Measurements from ENCODE around the gene MRPS9.

MRPS9 gene

DNA sequence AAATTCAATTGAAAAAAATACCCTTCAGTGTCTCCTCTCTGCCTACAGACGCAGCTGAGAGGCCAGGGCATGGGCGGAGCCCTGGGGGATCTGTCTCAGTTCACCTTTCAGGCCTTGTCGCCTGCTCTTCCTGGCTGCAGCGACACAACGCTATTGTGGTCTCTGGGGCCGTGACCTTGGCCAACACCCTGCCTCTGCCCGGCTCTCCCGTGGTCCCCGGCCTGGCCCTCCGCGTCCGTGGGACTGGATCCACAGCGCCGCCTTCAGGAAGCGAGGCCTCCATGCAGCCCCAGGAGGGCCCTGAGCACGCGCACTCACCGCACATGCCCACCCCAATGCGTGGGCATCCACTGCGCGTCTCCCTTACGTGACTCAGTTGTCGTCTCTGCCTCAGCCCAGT lies 81.1 kb downstream of the MRPS9 start:
- peak; percentile 7 for DNase-seq (ENCODE audit: low read depth)

DNA sequence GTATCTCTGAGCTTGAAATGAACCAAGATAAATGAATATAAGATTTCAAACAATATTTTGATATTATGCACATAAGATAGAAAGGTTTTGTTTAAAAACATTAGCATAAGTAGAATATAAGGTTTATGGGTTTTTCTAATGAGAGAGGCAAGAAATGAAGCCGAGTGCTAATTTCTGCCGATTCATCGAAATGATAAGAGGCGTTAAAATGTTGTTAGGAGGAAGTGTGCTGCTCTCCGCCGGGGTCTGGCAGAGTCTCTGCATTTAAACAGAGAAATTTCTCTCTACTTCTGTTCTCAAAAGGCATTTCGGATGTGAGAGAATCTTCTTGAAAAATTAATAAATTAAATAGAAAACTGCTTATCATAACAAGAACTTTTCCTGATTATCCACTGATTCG lies 83.6 kb downstream of the MRPS9 start:
- DNase-seq (ENCODE audit: low read depth), result no peak

DNA sequence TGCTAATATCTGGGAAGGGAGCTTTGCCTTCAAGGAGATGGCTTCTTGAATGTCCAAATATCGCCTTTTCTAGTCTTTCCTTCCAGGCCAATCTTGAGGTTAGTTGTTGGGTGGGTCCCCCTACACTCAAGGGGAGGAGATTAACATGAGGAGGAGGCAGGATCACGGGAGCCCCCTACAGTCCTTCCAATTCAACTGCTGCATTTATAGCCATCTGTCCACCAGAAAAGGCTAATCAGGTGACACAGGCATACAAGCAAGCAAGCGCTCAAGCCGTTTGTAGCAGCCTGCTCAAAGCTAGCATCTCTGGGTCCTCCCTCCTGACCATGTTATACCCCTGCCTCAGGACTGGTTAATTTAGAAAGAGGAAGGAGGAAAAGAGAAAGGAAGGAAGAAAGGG lies 87.6 kb downstream of the MRPS9 start:
- DNase-seq (ENCODE audit: low read depth), result no peak

DNA sequence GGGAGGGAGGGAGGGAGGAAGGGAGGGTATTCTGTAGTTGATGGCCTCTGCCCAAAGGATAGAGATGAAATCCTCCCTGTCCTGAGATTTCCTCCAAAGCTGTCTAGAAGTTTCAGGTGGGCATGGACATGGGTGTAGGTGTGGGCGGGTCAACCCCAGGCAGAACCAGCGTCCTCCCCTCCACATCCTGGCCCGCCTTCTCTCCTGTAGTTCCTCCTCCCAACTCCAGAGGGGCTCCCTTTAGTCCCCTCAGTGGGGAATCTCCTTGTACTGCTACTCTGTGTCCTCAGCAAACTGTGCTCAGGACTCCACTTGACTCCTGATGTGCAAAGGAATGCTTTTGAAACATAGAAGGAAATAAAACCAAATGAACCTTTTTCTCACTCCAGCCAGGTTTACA lies 88.1 kb downstream of the MRPS9 start:
- no peak for DNase-seq (ENCODE audit: low read depth)

DNA sequence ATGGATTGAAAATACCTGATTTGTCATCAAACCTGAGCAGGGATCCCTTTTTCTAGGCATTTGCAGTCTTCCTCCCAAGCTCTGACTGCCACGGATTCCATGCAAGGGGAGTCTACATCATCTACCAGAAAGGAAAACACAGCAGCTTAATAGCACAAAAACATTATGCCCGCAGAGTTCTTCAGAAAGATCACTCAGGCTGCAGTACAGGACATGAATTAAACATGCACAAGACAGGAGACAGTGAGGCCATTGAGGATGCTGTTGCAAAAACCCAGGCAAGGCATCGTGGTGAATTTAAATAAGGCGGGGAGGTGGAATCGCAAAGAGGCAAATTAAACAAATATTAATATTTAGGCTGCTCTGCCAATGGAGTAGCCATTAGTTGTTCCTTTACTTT lies 88.5 kb downstream of the MRPS9 start:
- DNase-seq (ENCODE audit: low read depth), result no peak

DNA sequence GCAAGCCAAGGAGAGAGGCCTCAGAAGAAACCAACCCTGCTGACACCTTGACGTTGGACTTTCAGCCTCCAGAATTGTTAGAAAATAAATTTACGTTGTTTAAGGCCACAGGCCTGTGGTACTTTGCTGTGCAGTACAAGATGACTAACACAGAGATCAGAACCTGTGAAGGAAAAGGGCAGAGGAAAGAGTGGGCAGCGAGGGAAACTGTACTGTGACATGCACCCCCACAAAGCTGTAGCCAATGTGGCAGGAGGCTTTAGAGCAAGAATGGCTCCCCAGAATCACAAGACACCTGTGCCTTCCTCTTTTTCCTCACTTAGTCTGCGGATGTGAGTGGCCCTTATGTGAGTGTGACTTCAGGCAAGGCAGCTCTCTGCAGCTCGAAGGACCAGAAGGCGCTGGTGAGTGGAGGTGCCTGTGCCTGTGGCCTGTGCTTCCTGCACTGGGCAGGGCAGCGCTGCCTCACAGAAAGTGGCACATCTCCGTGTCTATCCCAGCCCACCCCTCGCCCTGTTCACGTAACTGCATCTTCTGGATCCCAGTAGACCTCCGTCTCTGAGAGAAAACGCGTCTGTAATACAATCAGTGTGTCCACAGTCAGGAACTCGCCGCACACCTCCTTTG lies 89.5 kb downstream of the MRPS9 start:
- DNase-seq (ENCODE audit: low read depth), result peak; percentile 8

DNA sequence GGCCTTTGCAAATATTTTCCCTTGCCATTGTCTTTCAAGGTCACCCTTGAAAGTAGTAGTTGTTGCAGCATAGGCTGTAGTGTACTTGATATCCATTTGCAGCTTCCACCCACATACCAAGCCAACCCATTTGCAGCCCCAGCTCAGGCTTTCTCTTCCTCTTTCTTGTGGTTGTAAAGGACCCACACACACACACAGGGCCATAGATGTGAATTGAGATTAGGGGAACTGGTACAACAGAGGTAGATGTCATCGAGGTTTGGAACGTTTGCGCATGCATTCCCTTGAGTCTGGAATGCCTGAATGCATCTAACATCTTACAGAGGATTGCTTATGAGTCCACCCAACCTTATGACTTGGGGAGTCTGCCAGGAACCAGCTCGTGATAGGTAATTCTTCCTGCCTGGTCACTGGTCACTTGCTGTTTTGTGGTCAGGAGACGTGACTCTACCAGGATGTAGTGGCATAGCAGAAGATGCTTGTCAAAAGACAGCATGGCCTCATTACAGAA lies 91.9 kb downstream of the MRPS9 start:
- DNase-seq (ENCODE audit: low read depth), result no peak

DNA sequence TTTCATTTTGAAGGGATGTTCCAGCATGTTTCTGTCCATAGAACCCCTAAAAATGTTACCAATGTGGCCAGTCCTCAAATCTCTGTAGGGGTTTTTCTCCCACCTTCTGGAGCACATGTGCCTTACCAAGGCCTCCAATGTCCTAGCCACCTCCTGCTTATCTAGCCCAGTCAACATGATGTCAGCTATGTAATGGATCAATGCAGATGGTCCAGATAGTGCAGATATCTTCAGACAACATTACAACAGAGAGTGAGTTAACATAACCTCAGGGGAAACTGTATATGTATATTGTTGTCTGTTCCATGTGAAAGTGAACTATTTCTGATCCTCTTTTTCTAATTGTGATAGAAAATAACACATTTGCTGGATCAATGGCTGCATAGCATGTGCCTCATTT lies 92.7 kb downstream of the MRPS9 start:
- no peak for DNase-seq (ENCODE audit: low read depth)

DNA sequence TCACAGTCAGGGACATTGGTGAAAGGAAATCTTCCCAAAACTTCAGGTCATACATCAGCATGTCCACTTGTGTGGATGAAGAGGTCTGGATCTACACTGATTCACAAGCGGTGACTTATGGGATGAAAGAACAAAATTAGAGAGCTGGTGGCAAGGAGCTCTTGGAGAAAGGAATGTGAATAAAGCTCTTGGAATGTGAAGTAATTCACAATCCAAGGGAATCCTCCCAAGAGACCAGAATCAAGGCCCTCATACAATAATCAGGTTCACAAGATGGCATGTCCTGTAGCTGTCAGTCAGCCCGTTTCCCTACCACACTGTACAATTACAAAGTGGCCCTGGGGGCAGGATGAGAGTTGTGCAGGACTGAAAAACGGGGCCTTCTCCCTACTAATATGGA lies 96.2 kb downstream of the MRPS9 start:
- DNase-seq (ENCODE audit: low read depth), result no peak

DNA sequence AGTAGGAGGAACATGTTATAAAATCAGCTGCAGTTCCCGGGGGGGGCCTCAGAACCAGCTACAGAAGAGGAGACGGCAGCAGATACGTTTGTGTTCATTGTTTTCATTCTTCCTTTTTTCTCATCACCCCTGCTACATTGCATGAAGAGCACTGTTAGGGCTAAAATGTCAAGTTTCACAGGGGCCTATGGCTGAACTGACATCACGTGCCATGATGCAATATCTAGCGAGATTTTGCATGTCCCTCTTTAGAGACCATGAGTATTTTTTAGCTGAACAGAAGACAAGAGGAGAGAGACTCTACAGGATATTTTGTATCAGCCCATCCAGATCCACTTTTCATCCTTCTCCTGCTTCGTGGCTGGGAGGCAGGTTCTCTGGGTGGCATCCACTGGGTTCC lies 97.6 kb downstream of the MRPS9 start:
- DNase-seq (ENCODE audit: low read depth), result no peak

DNA sequence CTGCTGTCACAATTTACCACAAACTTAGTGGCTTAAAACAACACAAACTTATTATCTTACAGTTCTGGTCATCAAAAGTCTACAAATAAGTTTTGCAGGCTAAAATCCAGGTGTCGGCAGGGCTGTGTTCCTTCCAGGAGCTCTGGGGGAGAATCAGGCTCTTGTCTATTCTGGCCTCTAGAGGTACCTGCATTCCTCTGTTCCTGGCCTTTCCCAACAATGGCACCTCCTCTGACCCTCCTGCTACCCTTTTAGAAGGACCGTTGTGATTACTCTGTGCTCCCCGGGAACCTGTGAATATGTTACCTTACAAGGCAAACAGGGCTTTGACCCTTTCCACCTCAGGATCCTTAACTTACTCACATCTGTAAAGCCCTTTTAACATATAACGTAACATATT lies 98.5 kb downstream of the MRPS9 start:
- no peak for DNase-seq (ENCODE audit: low read depth)

DNA sequence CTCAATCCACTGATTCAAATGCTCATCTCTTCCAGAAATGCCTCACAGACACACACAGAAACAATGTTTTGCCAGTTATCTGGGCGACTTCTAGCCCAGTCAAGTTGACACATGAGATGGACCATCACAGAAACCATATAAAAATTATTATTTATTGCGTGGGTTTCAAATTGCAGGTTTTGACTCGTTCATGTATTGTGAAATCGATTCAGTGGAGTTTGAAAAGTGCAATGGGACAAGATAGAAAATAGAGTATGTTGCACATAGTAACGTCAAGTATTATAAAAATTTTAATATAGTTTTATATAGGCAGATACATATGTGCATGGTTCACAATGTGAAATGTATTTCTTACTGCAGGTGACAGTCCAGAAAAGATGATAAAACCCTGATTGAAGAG lies 100.8 kb downstream of the MRPS9 start:
- no peak for DNase-seq (ENCODE audit: low read depth)

DNA sequence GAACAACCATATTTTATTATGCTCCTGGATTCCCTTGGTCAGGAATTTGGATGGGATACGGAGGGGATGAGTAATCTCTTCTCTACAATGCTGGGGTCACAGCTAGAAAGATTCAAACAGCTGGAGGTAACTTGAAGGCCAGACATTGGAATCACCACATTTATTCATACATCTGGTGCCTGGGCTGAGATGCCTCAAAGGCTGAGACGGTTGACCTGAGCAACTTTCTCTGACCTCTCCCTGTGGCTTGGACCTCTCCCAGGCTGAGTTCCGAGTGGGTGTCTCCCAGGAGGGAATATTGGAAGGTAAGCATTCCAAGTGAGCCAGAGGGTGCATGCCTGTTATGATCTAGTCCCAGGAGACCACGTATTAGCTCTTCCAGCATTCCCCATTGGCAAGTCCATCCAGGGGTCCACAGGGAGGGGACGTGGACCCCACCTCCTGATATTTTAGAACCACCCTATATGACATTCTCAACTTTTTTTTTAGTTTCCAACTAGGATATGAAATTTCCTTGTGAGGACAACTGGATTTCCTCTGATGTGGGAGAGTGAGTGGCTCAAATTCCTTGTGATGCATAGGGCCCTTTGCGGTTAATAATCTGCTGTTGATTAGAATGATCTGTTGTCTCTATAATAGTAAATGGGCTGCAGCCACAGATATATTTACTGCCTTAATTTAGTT lies 101.8 kb downstream of the MRPS9 start:
- no peak for DNase-seq (ENCODE audit: low read depth)

DNA sequence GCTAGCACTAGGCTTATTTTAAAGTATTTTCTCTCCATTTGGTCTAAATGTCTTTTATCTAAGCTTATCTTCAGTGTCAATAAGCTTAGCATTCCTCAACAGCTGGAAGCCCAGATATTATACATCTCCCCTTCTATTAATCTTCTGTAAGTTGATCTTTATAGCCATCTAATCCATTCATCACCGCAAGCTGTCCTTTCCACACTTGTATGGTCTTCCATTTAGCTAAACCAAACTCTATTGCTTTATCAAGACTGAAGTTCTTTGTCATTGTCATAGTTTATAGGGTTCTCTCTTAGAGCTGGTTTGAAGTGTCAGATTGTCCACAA lies 102.3 kb downstream of the MRPS9 start:
- no peak for DNase-seq (ENCODE audit: low read depth)

DNA sequence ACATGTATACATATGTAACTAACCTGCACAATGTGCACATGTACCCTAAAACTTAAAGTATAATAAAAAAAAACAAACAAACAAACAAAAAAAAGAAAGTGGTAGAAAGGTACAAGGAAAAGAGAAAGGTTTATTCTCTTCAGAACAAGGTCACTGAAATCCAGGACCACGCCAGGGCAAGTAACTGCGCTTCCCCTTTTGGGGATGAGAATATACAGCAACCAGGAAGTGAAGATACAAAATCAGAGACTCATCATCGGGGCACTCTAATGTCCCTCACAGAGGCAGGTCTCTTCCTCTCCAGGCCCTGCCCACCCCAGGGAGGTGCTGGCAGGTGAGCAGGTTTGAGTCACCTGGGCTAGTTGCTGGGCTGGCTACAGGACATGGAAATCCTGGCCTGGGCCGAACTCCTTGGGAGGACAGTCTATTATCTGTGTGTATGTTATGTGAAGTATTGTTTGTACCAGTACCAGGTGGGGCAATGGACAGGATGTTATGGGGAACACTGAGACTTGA lies 103.3 kb downstream of the MRPS9 start:
- no peak for DNase-seq (ENCODE audit: low read depth)

DNA sequence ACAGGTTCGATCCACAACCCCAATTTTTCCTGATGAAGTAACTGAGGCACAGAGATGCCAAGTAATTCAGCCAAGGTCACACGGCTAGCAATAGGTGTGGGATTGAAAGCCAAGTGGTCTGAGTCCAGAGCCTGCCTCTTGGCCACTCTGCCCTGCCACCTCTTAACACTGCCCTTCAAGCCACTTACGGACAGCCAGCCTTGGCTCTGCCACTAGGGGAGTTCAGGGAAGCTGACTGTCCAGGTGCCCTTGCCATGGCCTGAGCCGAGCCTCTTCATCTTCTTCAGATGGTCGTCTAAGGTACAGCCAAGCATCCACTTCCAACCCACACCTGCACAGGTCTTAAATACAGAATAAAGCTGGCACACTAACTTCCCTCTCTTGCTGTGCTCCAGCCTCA lies 104.4 kb downstream of the MRPS9 start:
- DNase-seq (ENCODE audit: low read depth), result no peak

DNA sequence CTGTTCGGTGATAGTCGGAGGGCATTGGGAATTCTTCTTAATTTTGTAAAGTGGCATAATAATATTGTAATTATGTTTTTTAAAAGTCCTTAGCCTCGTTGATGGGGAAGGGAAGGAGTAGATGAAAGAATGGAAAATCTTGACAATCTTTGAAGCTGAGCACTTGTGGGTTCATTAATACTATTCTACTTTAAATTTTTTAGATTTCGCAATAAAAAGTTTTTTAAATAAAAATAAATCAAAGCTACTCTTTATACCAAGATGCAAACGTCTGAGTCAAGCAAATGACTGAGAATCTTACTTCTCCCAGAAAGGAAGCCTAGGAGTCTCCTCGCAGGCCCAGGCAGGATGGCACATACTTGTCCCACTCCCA lies 105.2 kb downstream of the MRPS9 start:
- no peak for DNase-seq (ENCODE audit: low read depth)

DNA sequence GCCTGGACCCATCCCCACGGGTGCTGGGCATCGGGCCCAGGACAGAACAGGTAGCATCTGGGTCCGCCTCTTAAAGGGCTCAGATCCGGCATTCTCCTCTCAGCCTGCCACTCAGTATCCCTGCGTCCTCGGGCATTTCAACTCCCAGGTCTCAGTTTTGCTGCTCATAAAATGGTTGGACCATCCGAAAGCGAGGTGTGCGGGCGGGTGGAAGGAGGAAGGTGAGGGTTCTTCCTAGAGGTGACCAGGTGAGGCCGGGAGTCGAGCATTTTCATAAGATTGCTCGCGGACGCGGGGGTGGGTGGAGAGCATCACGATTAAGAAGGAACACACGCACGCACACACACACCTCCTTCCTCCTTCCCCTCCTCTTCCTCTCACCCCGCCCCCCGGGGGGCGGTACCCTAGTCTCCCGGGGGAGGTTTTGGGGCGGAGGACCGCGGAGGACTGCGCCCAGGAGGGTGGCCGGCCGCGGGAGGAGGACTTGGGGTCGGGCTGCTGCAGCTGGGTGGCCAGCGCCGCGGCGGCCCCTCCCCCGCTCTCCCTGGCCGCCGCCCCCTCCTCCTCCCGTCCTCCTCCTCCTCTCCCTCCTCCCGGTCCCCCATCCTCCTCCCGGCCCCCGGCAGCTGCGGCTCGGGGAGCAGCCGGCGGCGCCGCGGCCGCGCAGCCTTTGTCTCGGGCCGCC lies 105.7 kb downstream of the MRPS9 start:
- peak; percentile 34 for DNase-seq (ENCODE audit: low read depth)

DNA sequence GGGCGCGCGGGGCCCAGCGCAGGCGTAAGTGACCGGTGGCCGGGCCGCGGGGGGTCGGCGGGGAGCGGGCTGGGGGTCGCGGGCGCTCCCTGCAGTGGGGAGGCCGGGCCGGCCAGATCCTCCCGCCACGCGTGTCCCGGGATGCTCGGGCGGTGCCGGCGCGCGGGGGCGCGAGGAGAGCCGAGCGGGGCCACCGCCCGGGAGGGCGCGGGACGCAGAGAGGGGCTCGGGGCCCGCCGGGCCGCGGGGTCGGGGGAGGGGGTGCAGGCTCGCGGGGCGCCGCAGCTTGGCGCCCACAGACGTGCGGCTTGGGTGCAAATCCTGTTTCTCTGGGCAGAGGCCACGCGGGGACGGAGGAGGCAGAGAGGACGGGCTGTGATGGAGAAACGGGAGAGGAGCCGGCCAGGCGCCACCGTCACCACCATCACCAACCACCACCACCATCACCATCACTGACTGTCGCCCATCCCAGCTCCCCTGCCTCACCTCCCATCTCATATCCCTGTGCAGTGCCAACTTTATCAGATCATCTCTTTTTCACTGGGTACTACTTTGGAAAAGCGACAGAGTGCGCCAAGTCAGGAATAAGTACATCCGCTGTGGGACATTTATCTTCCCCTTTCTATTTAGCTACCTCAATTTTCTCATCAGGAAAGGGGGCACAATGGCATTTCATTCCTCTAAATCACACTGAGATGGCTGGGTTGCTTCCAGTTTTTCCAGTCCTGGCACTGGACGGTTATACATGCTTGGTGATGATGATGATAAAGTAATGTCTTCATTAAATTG lies 106.5 kb downstream of the MRPS9 start:
- DNase-seq (ENCODE audit: low read depth), result no peak

DNA sequence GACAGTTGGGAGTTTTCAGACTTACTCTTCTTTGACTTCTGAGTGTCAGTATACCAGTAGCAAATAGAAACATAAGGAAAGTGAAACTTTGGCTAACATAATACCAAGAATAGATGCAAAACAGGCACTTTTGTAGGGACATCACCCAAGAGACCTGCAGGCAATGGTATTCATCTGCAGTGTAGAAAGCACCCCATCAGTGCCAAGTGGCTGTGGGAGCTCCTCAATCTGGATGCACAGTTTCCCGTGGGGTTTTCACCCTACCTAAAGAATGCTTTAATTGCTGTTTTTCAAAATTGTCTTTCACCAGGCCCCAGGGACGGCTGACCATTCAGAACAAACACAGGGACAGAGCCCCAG lies 107.1 kb downstream of the MRPS9 start:
- no peak for DNase-seq (ENCODE audit: low read depth)

DNA sequence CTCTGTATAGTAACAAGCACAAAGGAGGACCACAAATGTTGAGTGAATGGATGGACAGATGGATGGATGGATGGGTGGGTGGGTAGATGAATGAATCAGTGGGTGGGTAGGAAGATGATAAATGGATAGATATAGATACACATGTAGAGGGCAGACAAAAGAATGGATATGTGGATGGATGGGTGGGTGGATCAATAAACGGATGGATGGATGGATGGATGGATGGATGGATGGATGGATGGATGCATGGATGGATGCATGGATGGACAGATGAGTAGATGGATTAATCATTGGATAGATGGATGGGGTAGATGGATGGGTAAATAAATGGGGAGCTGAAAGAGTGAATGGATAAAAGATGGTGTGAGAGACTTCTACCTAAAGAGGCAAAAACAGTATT lies 111.4 kb downstream of the MRPS9 start:
- DNase-seq (ENCODE audit: low read depth), result no peak
